KMS-11 (cell line): ENCODE data around the gene MYO5C.

Source experiments
- H2AFZ ChIP-seq: fragments of 200-600 bp; sonication (generic); 2 replicates; pipeline ENCODE4 v1.6.1; 2016; ENCODE audit warnings: antibody characterized with exemption, mixed run types, low read depth
- H3K27ac ChIP-seq: fragments of 200-600 bp; sonication (generic); 2 replicates; pipeline ENCODE4 v1.6.1; 2016; ENCODE audit warnings: mild to moderate bottlenecking, mixed run types
- H3K27me3 ChIP-seq: fragments of 200-600 bp; sonication (generic); 2 replicates; pipeline ENCODE4 v1.6.1; 2017; ENCODE audit warnings: mild to moderate bottlenecking, low read depth, mixed run types, moderate library complexity; ENCODE audit not compliant: insufficient read depth
- H3K36me3 ChIP-seq: fragments of 200-600 bp; sonication (generic); 2 replicates; pipeline ENCODE4 v1.6.1; 2017; ENCODE audit warnings: mild to moderate bottlenecking, mixed run types; ENCODE audit not compliant: insufficient read depth
- H3K4me1 ChIP-seq: fragments of 200-600 bp; sonication (generic); 2 replicates; pipeline ENCODE4 v1.6.1; 2016; ENCODE audit warnings: mild to moderate bottlenecking, low read depth, mixed run types; ENCODE audit not compliant: poor library complexity, severe bottlenecking
- H3K4me2 ChIP-seq: fragments of 200-600 bp; sonication (generic); 2 replicates; pipeline ENCODE4 v1.7.0; 2016; ENCODE audit warnings: mild to moderate bottlenecking, mixed run types
- H3K4me3 ChIP-seq: fragments of 200-600 bp; sonication (generic); IDR thresholded peaks from 2 replicates; pipeline ENCODE4 v1.6.1; 2017; ENCODE audit warnings: low read depth, low read length, mixed read lengths; ENCODE audit not compliant: insufficient read depth
- H3K79me2 ChIP-seq: fragments of 200-600 bp; sonication (generic); 2 replicates; pipeline ENCODE4 v1.6.1; 2016; ENCODE audit warnings: low read depth, mixed run types; ENCODE audit not compliant: insufficient read depth
- H3K9ac ChIP-seq: fragments of 200-600 bp; sonication (generic); 2 replicates; pipeline ENCODE4 v1.6.1; 2016; ENCODE audit warnings: mild to moderate bottlenecking, mixed run types
- H4K20me1 ChIP-seq: fragments of 200-600 bp; sonication (generic); 2 replicates; pipeline ENCODE4 v1.6.1; 2016; ENCODE audit warnings: mild to moderate bottlenecking, mixed run types; ENCODE audit not compliant: insufficient read depth
- CTCF ChIP-seq: fragments of 200-600 bp; sonication (generic); conservative IDR thresholded peaks from 2 replicates; pipeline ENCODE4 v1.6.1; 2017; ENCODE audit warnings: low read depth, mild to moderate bottlenecking, antibody characterized with exemption, low read length, moderate library complexity, mixed read lengths

The MYO5C gene

GRCh38 chr15:52164631-52165265, 130.9 kb downstream of the MYO5C start:
- Histone ChIP-seq H4K20me1 (no peaks in the 10 kb centered on the region), H3K4me2 (no peak overlapping the region), H3K27me3 (no peaks in the 10 kb centered on the region), H3K4me3 (no peak overlapping the region), H3K9ac (no peak overlapping the region), H3K27ac (no peak overlapping the region), H2AFZ (no peak overlapping the region), H3K79me2 (no peaks in the 10 kb centered on the region), H3K36me3 (no peaks in the 10 kb centered on the region), H3K4me1 (peaks cover 7% of the 10 kb centered on the region)
- TF ChIP-seq CTCF = no peak

GRCh38 chr15:52163321-52164190, 132.0 kb downstream of the MYO5C start:
- H3K27me3 ChIP-seq = no peaks in the 10 kb centered on the region
- no peak overlapping the region for H2AFZ ChIP-seq
- peaks cover 7% of the 10 kb centered on the region for H3K4me1 ChIP-seq
- no peak overlapping the region for H3K27ac ChIP-seq
- H3K79me2 ChIP-seq = no peaks in the 10 kb centered on the region
- H3K36me3 ChIP-seq = no peaks in the 10 kb centered on the region
- no peak for TF ChIP-seq CTCF
- no peak overlapping the region for H3K9ac ChIP-seq
- H3K4me2 ChIP-seq = no peak overlapping the region
- H3K4me3 ChIP-seq = no peak overlapping the region
- H4K20me1 ChIP-seq = no peaks in the 10 kb centered on the region

GRCh38 chr15:52162876-52163275, 132.7 kb downstream of the MYO5C start:
- H3K4me3 ChIP-seq = no peak overlapping the region
- no peak overlapping the region for H3K4me2 ChIP-seq
- no peak overlapping the region for H3K9ac ChIP-seq
- H4K20me1 ChIP-seq = no peaks in the 10 kb centered on the region
- H3K27ac ChIP-seq = no peak overlapping the region
- no peaks in the 10 kb centered on the region for H3K79me2 ChIP-seq
- peaks cover 7% of the 10 kb centered on the region for H3K4me1 ChIP-seq
- TF ChIP-seq CTCF = no peak
- H2AFZ ChIP-seq = no peak overlapping the region
- H3K27me3 ChIP-seq = no peaks in the 10 kb centered on the region
- H3K36me3 ChIP-seq = no peaks in the 10 kb centered on the region

GRCh38 chr15:52162260-52162659, 133.3 kb downstream of the MYO5C start:
- Histone ChIP-seq H3K27me3 (no peaks in the 10 kb centered on the region), H3K9ac (no peak overlapping the region), H4K20me1 (no peaks in the 10 kb centered on the region), H3K36me3 (no peaks in the 10 kb centered on the region), H3K79me2 (no peaks in the 10 kb centered on the region), H3K4me2 (no peak overlapping the region), H2AFZ (no peak overlapping the region), H3K27ac (no peak overlapping the region), H3K4me3 (no peak overlapping the region), H3K4me1 (peaks cover 7% of the 10 kb centered on the region)
- no peak for TF ChIP-seq CTCF
